GM21717 (cell line): ENCODE data around the gene PPM1E.
"Not testable (repeated sequence)": the region's sequence is repeated elsewhere in the genome, so short reads cannot be mapped to it uniquely, and the experiment has no call there.

Experiments
- ATAC-seq: cut with Tn5 transposase; IDR thresholded peaks from one replicate; pipeline ENCODE4 v1.9.1; 2021; ENCODE audit warnings: mild to moderate bottlenecking, moderate library complexity; ENCODE audit not compliant: unreplicated experiment

Gene PPM1E

GRCh38 chr17:58778482-58778881, 22.8 kb downstream of the PPM1E start:
- not testable (repeated sequence) for ATAC-seq

- ATAC-seq: no peak
Observed at GRCh38 chr17:58779446-58779845, 23.8 kb downstream of the PPM1E start.

- ATAC-seq: no peak
Observed at GRCh38 chr17:58783380-58783779, 27.7 kb downstream of the PPM1E start.

- ATAC-seq: no peak
Observed at GRCh38 chr17:58785097-58785496, 29.4 kb downstream of the PPM1E start.

GRCh38 chr17:58786586-58787295, 31.1 kb downstream of the PPM1E start:
- ATAC-seq: no peak

GRCh38 chr17:58788199-58788598, 32.5 kb downstream of the PPM1E start:
- ATAC-seq: no peak

- ATAC-seq: no peak
Observed at GRCh38 chr17:58789160-58789559, 33.5 kb downstream of the PPM1E start.

GRCh38 chr17:58789831-58790230, 34.2 kb downstream of the PPM1E start:
- ATAC-seq: no peak

GRCh38 chr17:58794508-58794907, 38.9 kb downstream of the PPM1E start:
- ATAC-seq: not testable (repeated sequence)

- no peak for ATAC-seq
Observed at GRCh38 chr17:58802188-58802587, 46.5 kb downstream of the PPM1E start.

- no peak for ATAC-seq
Observed at GRCh38 chr17:58806046-58806445, 50.4 kb downstream of the PPM1E start.

- no peak for ATAC-seq
Observed at GRCh38 chr17:58808609-58809563, 53.2 kb downstream of the PPM1E start.

GRCh38 chr17:58809564-58809936, 53.9 kb downstream of the PPM1E start:
- ATAC-seq: no peak

- ATAC-seq: no peak
Observed at GRCh38 chr17:58811290-58811689, 55.6 kb downstream of the PPM1E start.

- ATAC-seq: no peak
Observed at GRCh38 chr17:58813712-58814111, 58.1 kb downstream of the PPM1E start.

GRCh38 chr17:58818654-58819053, 63.0 kb downstream of the PPM1E start:
- no peak for ATAC-seq

- ATAC-seq: no peak
Observed at GRCh38 chr17:58822148-58823050, 66.7 kb downstream of the PPM1E start.

- no peak for ATAC-seq
Observed at GRCh38 chr17:58823051-58823525, 67.4 kb downstream of the PPM1E start.

- no peak for ATAC-seq
Observed at GRCh38 chr17:58829172-58829637, 73.6 kb downstream of the PPM1E start.

- ATAC-seq: no peak
Observed at GRCh38 chr17:58831780-58832179, 76.1 kb downstream of the PPM1E start.

- ATAC-seq: no peak
Observed at GRCh38 chr17:58832514-58832913, 76.9 kb downstream of the PPM1E start.
